ENCODE data around the gene GNB2.
A peak's percentile ranks its signal among the peaks of the same experiment; 100 is the strongest.

GRCh38 chr7:100629117-100629716, 44.3 kb upstream of the GNB2 start:
- TF ChIP-seq CTCF (IDR thresholded peaks at IDR 0.05; ENCODE audit: low read depth, low read length) (peak; percentile 38), EZH2phosphoT487 (IDR thresholded peaks at IDR 0.05; ENCODE audit: low read depth) (no peak)

Measured in OCI-LY3 (cell line).